C4-2B (cell line): Measurements from ENCODE around the gene GRIK4.

ENCODE experiments used
- CTCF ChIP-seq: fragments of 450-650 bp; conservative IDR thresholded peaks from 2 replicates; pipeline ENCODE4 v1.5.1; 2017; ENCODE audit warnings: mild to moderate bottlenecking
- ZFX ChIP-seq: fragments of 450-650 bp; IDR thresholded peaks from 2 replicates; pipeline ENCODE4 v1.6.1; 2017

DNA sequence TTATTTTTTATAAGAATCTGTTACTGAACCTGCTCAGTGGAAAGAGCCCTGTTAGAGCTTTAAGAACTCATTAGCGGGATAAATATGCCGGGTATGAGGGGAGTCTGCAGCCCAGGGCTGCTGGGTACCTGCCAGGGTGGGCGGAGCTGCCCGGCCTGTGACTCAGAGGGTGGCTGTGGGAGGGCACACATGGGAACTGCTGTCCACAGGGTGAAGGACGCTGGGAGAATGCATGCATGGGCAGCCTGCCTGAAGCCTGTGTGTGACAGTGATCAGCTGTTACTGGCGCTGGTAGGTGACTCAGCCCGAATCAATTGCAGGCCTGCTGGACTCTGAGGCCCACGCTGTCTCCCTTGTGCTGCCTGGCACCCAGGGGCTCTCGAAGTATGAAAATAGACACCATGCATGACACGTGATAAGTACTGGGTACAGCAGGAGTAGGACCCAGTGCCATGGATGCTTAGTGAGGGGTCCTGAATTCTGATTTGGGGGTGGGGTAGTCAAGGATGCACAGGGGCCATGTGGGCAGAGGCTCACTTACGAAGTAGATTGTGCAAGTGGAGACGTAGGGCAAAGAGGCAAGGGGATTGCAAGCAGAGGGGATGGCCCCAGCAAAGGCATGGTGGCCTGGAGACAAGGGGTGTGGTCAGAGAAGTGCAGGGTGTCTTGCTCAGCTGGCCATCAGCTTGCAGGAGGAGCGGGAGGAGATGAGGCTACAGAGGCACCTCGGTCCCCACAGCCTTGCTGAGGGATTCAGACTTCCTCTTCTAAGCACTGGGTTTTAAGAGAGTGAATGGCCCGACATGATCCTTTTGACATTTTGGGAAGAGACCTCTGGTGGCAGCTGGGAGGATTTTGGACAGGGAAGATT, 36.5 kb downstream of the GRIK4 start:
- no peak for TF ChIP-seq CTCF
- no peak for TF ChIP-seq ZFX
